Left ventricle myocardium inferior (tissue), 1 donor: ENCODE results near the gene PLA2G4A. TPM values are rescaled to one million over a fixed set of nuclear protein-coding genes. Genes with fewer than 3 reads are reported as not detected.

ENCODE experiments used
- DNase-seq: peaks from one replicate; pipeline ENCODE4 v3.0.0-alpha.2; 2020
- H3K27ac ChIP-seq: fragments of 200-600 bp; replicated peaks from 2 replicates; pipeline ENCODE4 v1.8.0; 2021
- H3K27me3 ChIP-seq: fragments of 200-600 bp; 2 replicates; pipeline ENCODE4 v1.8.0; 2021; ENCODE audit warnings: low read depth
- H3K36me3 ChIP-seq: fragments of 200-600 bp; 2 replicates; pipeline ENCODE4 v1.8.0; 2021
- H3K4me1 ChIP-seq: fragments of 200-600 bp; 2 replicates; pipeline ENCODE4 v1.8.0; 2021
- H3K4me3 ChIP-seq: fragments of 200-600 bp; 2 replicates; pipeline ENCODE4 v1.8.0; 2021; ENCODE audit warnings: mild to moderate bottlenecking, moderate library complexity
- H3K9me3 ChIP-seq: fragments of 200-600 bp; replicated peaks from 2 replicates; pipeline ENCODE4 v1.8.0; 2021
- CTCF ChIP-seq: fragments of 200-600 bp; IDR thresholded peaks from 2 replicates; pipeline ENCODE4 v1.8.0; 2021; ENCODE audit warnings: antibody characterized with exemption, mild to moderate bottlenecking, borderline replicate concordance
- intact Hi-C: fragments of 100-400 bp; cut with micrococcal nuclease; formaldehyde crosslinking; loops from one replicate; pipeline ENCODE4 v1.11.0; 2022
- total RNA-seq: library from RNA; stranded (reverse); fragmentation: NEBNext Ultra II Directional; extraction: Animal tissue kit (Norgen Biotek cat#: 25700); gene quantifications from one replicate; pipeline ENCODE4 v1.2.1, GENCODE V29; 2021
- donor health status: DM: no; HTN: yes; CAD: no; lungs with severe emphysema.

Gene PLA2G4A
- total RNA-seq, 1 donor from 2014 or later: 2.7 TPM

GRCh38 chr1:186975220-186975619 is 146.5 kb downstream of the PLA2G4A start:
- H3K9me3 ChIP-seq: peaks cover 3% of the 10 kb centered on the region
- DNase-seq: no peak
- no peak overlapping the region for H3K27ac ChIP-seq
- H3K36me3 ChIP-seq: no peaks in the 10 kb centered on the region
- peaks cover 6% of the 10 kb centered on the region for H3K4me1 ChIP-seq
- H3K4me3 ChIP-seq: no peak overlapping the region
- intact Hi-C loops: no loop called here
- no peak for TF ChIP-seq CTCF
- H3K27me3 ChIP-seq: no peaks in the 10 kb centered on the region

GRCh38 chr1:186976700-186977099 is 148.0 kb downstream of the PLA2G4A start:
- DNase-seq: no peak
- Histone ChIP-seq H3K4me3 (no peak overlapping the region), H3K4me1 (peaks cover 6% of the 10 kb centered on the region), H3K9me3 (no peaks in the 10 kb centered on the region), H3K36me3 (no peaks in the 10 kb centered on the region), H3K27me3 (no peaks in the 10 kb centered on the region), H3K27ac (no peak overlapping the region)
- intact Hi-C loops: no loop called here
- TF ChIP-seq CTCF: no peak

DNA sequence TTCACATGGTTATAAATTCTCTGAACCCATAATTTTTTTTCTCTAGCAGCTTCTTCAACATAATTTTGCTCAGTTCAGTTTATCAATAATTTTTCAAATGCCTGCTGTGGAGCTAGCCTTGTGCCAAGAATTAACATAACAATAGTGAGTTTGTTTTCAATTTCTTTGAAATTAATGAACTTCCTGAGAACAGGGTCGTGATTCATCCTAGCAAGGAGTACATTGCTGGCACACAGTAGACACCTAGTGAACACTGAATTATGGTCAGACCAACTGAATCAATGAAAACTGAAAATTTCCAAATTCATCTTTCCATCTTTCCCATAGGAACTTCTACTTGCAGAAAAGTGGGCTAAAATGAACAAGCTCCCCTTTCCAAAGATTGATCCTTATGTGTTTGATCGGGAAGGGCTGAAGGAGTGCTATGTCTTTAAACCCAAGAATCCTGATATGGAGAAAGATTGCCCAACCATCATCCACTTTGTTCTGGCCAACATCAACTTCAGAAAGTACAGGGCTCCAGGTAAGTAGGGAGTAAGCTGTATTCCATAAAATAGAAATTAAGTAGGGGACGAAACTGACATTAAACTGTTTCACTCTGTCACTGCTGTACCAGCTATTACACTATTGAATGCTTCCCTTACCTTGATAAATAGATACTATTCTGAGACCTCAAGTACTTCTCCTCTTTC is 148.7 kb downstream of the PLA2G4A start:
- Histone ChIP-seq H3K4me1 (peaks cover 6% of the 10 kb centered on the region), H3K27ac (no peak overlapping the region)

GRCh38 chr1:186978596-186979556 is 150.1 kb downstream of the PLA2G4A start:
- TF ChIP-seq CTCF: no peak
- Histone ChIP-seq H3K36me3 (no peaks in the 10 kb centered on the region), H3K27me3 (no peaks in the 10 kb centered on the region), H3K4me1 (peaks cover 6% of the 10 kb centered on the region), H3K27ac (no peak overlapping the region), H3K9me3 (no peaks in the 10 kb centered on the region), H3K4me3 (no peak overlapping the region)
- DNase-seq: no peak
- intact Hi-C loops: no loop called here

More for the DNA sequence above, 148.7 kb downstream of the PLA2G4A start:
- no peaks in the 10 kb centered on the region for H3K9me3 ChIP-seq
- no peak for DNase-seq
- intact Hi-C loops: no loop called here
- no peaks in the 10 kb centered on the region for H3K27me3 ChIP-seq
- no peak overlapping the region for H3K4me3 ChIP-seq
- no peaks in the 10 kb centered on the region for H3K36me3 ChIP-seq
- TF ChIP-seq CTCF: no peak

- H3K4me1 ChIP-seq: no peaks in the 10 kb centered on the region
- no peaks in the 10 kb centered on the region for H3K36me3 ChIP-seq
- no peak overlapping the region for H3K27ac ChIP-seq
- no peak for DNase-seq
- intact Hi-C loops: loop anchor here (10.0 kb wide), 1 partner anchor 496 kb away; no protein-coding TSS in a partner anchor
- H3K9me3 ChIP-seq: no peaks in the 10 kb centered on the region
- H3K4me3 ChIP-seq: no peak overlapping the region
- H3K27me3 ChIP-seq: no peaks in the 10 kb centered on the region
- no peak for TF ChIP-seq CTCF
These were observed 151.7 kb downstream of the PLA2G4A start for GRCh38 chr1:186980400-186980799.
